GM19455 (cell line): ENCODE measurements around the gene RBM17.
"Not testable (repeated sequence)": the region's sequence is repeated elsewhere in the genome, so short reads cannot be mapped to it uniquely, and the experiment has no call there.

ENCODE experiments used
- ATAC-seq: cut with Tn5 transposase; IDR thresholded peaks from one replicate; pipeline ENCODE4 v1.9.1; 2021; ENCODE audit not compliant: unreplicated experiment

Gene RBM17, protein sequence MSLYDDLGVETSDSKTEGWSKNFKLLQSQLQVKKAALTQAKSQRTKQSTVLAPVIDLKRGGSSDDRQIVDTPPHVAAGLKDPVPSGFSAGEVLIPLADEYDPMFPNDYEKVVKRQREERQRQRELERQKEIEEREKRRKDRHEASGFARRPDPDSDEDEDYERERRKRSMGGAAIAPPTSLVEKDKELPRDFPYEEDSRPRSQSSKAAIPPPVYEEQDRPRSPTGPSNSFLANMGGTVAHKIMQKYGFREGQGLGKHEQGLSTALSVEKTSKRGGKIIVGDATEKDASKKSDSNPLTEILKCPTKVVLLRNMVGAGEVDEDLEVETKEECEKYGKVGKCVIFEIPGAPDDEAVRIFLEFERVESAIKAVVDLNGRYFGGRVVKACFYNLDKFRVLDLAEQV

GRCh38 chr10:6088721-6089333, at the start of gene RBM17:
Gene RBM17, plus strand, starts transcription at chr10:6089034. Its CDS starts 8,032 bp downstream, at chr10:6097066.
- peak; percentile 77 for ATAC-seq

GRCh38 chr10:6039711-6040110, 49.1 kb upstream of the RBM17 start:
- no peak for ATAC-seq

DNA sequence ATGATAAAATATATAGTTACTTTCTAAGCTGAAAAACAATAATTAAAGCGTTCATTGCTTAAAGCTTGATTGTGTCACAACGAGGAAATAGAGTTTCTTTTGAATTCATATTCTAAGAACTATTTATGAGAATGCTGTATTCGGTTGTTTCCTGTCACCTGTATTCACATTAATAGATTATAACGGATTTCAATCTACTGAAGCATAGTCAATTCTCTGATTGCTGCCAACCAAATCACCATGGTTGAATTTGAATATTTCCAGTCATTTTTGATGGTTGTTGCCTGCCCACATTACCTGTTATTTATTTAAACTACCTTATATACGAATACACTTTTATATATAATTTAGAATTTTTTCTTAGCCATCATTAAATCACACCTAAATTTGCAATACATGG, 48.6 kb upstream of the RBM17 start:
- no peak for ATAC-seq

- ATAC-seq: not testable (repeated sequence)
These were observed 45.5 kb upstream of the RBM17 start for GRCh38 chr10:6043377-6043776.

- ATAC-seq: no peak
These were observed 44.8 kb upstream of the RBM17 start for GRCh38 chr10:6044060-6044459.

- no peak for ATAC-seq
These were observed 44.0 kb upstream of the RBM17 start for GRCh38 chr10:6044751-6045313.

- no peak for ATAC-seq
These were observed 43.5 kb upstream of the RBM17 start for GRCh38 chr10:6045314-6045848.

DNA sequence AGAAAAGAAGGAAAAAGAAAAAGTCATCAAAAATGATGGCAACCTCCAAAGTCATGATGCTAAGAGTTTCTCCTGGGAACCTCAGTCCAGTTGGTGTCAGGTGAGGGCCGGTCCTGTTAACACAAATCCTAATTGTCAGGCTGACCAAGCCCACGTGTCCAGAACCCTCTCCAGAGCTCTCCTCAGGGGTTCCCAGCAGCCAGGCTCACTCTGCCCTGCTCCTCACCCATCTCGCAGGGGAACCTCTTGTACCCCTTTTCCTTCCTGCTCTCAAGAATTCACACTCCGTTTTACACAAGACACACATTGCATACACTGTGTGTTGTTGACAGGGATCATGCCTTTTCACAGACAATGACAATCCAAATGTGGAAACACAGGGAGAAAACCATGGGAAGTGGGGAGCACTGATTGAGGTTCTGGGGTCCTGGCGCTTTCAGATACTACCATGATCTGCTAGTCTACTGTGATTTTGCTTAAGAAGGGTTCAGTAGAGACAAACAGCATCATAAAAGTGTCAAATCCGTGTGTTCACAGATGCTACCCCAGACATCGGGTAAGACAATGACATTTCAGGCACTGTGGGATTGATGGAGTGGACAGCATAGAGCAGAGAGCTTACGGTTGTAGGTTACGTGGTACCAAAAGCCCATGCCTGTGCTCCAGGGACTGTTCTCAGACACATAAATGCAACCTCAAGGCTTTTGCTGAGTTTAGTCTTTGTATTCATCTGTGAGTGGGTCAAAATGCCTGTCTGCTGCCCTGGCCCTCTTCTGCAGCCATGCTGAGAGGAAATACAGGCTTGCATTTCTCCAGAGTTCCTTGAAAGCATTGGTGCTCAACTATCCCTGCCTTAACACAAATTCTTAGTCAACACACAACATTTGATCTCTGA, 42.7 kb upstream of the RBM17 start:
- no peak for ATAC-seq

GRCh38 chr10:6046773-6047611, 41.8 kb upstream of the RBM17 start:
- no peak for ATAC-seq

GRCh38 chr10:6047847-6048246, 41.0 kb upstream of the RBM17 start:
- no peak for ATAC-seq

DNA sequence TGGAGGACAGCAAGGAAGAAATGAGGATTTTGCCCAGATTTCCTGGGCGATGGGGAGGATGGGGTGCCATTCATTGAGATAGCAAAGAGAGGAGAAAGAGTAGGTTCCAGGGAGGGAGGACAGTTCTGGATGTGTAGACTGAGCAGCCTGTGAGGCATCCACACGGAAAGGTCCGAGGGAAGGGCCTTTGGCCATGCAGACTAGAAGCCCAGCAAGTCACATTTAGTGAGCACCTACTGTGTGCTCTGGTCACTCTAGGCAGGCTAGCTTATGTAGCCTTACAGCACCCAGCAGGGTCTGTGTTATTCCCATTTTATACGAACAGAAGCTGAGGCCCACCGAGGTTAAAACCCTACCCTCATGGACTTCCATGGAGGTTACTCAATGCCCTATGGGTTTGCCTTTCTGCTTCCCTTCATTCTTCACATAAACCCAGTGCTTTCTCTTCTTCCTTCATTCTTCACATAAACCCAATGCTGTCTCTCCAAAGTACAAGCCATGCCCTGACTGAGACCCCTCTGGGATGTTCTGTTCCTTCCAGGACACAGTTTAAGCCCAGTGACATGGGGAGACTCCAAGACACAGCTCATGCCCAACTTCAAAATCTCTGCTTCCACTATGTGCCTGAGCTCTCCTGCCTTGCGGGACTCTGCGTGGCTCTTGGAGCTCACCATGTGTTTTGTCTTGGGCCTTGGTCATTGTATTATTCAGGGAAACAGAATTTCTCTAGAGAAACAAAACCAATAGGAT, 40.4 kb upstream of the RBM17 start:
- no peak for ATAC-seq

DNA sequence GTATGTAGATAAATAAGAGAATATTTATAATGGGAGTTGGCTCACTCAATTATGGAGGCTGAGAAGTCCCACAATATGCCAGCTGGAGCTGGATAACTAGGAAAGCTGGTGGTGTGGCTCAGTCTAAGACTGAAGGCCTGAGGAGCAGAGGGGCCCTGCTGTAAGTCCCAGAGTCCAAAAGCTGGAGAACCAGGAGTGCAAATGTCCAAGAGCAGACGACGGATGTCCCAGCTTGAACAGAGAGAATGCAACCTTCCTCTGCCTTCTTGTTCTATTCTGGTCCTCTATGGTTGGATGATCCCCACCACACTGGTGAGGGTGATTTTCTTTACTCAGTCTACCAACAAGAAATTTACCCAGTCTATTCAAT, 39.8 kb upstream of the RBM17 start:
- no peak for ATAC-seq

DNA sequence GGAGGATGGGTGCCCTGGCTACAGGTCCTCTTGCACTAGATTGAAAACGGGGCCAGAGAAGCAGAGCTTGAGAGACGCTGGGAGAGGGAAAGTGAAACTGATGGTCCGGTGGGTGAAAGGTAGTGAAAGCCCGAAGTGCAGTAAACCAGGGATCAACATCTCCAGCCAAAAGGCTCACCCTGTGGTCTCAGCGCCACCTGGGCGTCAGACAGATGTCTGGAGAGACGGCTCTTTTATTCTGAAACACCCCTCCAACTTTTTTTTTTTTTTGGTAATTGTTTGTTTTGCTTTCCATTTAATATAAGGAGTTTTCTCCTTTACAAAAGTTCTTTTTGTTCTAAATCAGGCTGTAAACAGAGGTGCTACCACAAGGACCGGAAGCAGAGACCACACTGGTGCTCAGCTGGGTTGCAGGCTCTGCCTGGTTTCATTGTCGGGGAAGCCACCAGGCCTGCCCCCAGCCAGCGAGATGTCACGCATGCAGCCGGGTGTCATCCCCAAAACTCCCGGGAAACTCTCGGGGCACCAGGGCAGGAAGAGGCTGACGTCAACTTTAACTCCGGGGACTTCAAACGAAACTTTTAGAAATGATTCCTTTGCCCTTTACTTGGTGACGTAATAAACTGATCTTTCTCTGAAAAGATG, 37.9 kb upstream of the RBM17 start:
- ATAC-seq: peak; percentile 75

DNA sequence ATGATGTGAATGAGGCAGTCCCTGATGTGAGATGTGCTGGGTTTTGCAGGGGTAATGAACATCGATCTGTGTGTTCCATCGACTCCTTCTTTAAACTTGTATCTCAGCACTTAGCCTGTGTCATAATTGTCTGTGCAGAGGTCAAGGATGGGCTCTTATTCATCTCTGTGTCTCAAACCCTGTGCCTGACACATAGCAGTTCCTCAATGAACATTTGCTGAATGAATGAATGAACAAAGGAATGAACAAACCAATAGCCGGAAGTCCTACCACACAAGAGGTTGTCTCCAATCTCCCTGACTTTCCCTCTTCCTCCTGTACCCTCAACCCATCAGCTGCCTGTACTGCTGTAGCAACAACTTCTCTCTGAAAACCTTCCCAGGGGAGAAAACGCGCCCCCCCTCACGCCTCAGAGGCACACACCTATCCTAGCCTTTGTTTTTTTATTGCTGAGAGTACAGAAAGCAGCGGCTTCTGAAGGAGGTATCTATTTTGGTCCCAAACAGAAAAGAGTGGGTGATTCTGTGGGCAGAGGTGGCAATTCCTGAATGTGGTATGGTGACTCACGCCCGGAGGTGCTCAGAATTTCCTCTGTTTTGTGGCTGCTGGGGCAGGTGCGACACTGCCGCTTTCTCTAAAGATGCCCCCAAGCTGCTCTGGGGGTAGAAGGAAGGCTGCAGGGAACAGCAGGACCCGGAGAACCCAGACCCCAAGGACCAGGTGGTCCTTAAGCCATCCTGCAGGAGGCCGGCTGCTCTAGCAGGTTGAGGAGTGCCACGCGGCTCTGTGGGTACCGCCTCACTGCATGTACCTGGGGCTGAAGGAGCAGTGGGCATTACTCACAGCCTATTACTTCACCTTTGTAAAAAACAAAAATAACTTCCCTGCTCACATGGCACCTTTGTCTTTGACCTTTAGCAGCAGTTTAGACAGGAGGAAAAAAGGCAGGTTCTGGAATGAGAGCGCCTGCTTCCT, 36.3 kb upstream of the RBM17 start:
- no peak for ATAC-seq

- ATAC-seq: no peak
These were observed 35.5 kb upstream of the RBM17 start for GRCh38 chr10:6053303-6053702.

- no peak for ATAC-seq
These were observed 34.8 kb upstream of the RBM17 start for GRCh38 chr10:6053816-6054631.

- ATAC-seq: no peak
These were observed 34.0 kb upstream of the RBM17 start for GRCh38 chr10:6054884-6055283.
